Fibroblast of lung (primary cell): Measurements from ENCODE around the gene HSD17B13. TPM values are rescaled to one million over a fixed set of nuclear protein-coding genes. Genes with fewer than 3 reads are reported as not detected.

ENCODE experiments used
- DNase-seq, 2 donors: peaks; one replicate each; pipeline versions ENCODE4 v3.0.0 to v3.0.0-alpha.2; 2010; ENCODE audit warnings: low read depth in 2 of 2
- H2AFZ ChIP-seq: 2 replicates; pipeline ENCODE4 v1.5.1; 2012; ENCODE audit warnings: low read length, control low read depth, inconsistent platforms
- H3K27ac ChIP-seq: 2 replicates; pipeline ENCODE4 v1.5.1; 2011; ENCODE audit warnings: low read length, control low read depth; ENCODE audit not compliant: insufficient read depth
- H3K27me3 ChIP-seq: 2 replicates; pipeline ENCODE4 v1.5.1; 2011; ENCODE audit warnings: mild to moderate bottlenecking, low read length; ENCODE audit not compliant: control insufficient read depth, insufficient read depth
- H3K36me3 ChIP-seq: 2 replicates; pipeline ENCODE4 v1.5.1; 2011; ENCODE audit warnings: low read length; ENCODE audit not compliant: control insufficient read depth, insufficient read depth
- H3K4me1 ChIP-seq: 2 replicates; pipeline ENCODE4 v1.5.1; 2011; ENCODE audit warnings: low read length; ENCODE audit not compliant: control insufficient read depth, insufficient read depth; ENCODE audit errors: extremely low read depth
- H3K4me2 ChIP-seq: 2 replicates; pipeline ENCODE4 v1.5.1; 2011; ENCODE audit warnings: low read length, control low read depth; ENCODE audit not compliant: insufficient read depth; ENCODE audit errors: extremely low read depth
- H3K4me3 ChIP-seq, 4 experiments: fragments of 200-600 bp in 1 of 4; sonication (generic) in 1 of 4; replicated peaks in 1 of 4; 2 replicates each; pipeline ENCODE4 v1.5.1; 2011 to 2016; ENCODE audit warnings: low read length in 4 of 4, low read depth in 3 of 4, mild to moderate bottlenecking in 3 of 4, control low read depth in 2 of 4, inconsistent platforms in 1 of 4, mixed read lengths in 1 of 4; ENCODE audit not compliant: insufficient read depth in 1 of 4; ENCODE audit errors: control extremely low read depth in 1 of 4
- H3K79me2 ChIP-seq: 2 replicates; pipeline ENCODE4 v1.5.1; 2012; ENCODE audit warnings: mild to moderate bottlenecking, low read length, inconsistent platforms; ENCODE audit not compliant: control insufficient read depth, insufficient read depth
- H3K9ac ChIP-seq: 2 replicates; pipeline ENCODE4 v1.5.1; 2011; ENCODE audit warnings: mild to moderate bottlenecking, low read length, control low read depth; ENCODE audit not compliant: insufficient read depth
- H3K9me3 ChIP-seq: 2 replicates; pipeline ENCODE4 v1.5.1; 2012; ENCODE audit warnings: low read depth, low read length; ENCODE audit not compliant: control insufficient read depth, insufficient read depth
- H4K20me1 ChIP-seq: 2 replicates; pipeline ENCODE4 v1.5.1; 2011; ENCODE audit warnings: low read length; ENCODE audit not compliant: control insufficient read depth, insufficient read depth; ENCODE audit errors: extremely low read depth
- CTCF ChIP-seq, 2 donors: IDR thresholded peaks in 1 of 2; conservative IDR thresholded peaks in 1 of 2; 1 replicate in 1 of 2; 2 replicates in 1 of 2; pipeline ENCODE4 v1.5.1; 2011 to 2012; ENCODE audit warnings: low read length in 2 of 2, control low read depth in 1 of 2, inconsistent platforms in 1 of 2, low read depth in 1 of 2, mild to moderate bottlenecking in 1 of 2
- EZH2 ChIP-seq: IDR thresholded peaks from 2 replicates; pipeline ENCODE4 v1.5.1; 2012; ENCODE audit warnings: low read length, control low read depth, mild to moderate bottlenecking; ENCODE audit errors: missing control alignments
- polyA plus RNA-seq, 2 donors: library from polyadenylated mRNA; depleted of rRNA in 1 of 2; stranded (reverse) in 1 of 2; unstranded in 1 of 2; fragments of >200 nt; gene quantifications; 2 replicates each; pipeline ENCODE4 v1.2.1, GENCODE V29; 2011 to 2012; ENCODE audit warnings: missing spikeins in 1 of 2
- total RNA-seq: library from RNA; depleted of rRNA; stranded (reverse); fragments of >200 nt; gene quantifications from 2 replicates; pipeline ENCODE4 v1.2.1, GENCODE V29; 2014

HSD17B13 gene
- total and polyA plus RNA-seq, 2 donors (not counting 1 experiment from before 2014, with no cell fraction given): 0.11 to 0.17 TPM

- H3K27me3 ChIP-seq: no peaks in the 10 kb centered on the region
- H2AFZ ChIP-seq: no peak overlapping the region
- no peak for DNase-seq
- H3K4me3 ChIP-seq: no peak overlapping the region
- H3K79me2 ChIP-seq: no peaks in the 10 kb centered on the region
- no peaks in the 10 kb centered on the region for H3K36me3 ChIP-seq
- no peak overlapping the region for H3K9ac ChIP-seq
- no peak overlapping the region for H3K27ac ChIP-seq
- H3K9me3 ChIP-seq: no peaks in the 10 kb centered on the region
- H3K4me1 ChIP-seq: no peaks in the 10 kb centered on the region
- H4K20me1 ChIP-seq: no peaks in the 10 kb centered on the region
- no peak overlapping the region for H3K4me2 ChIP-seq
- TF ChIP-seq CTCF (conservative IDR thresholded peaks at IDR 0.05 in 1 of 2, IDR thresholded peaks at IDR 0.05 in 1 of 2; ENCODE audit: low read depth in 1 of 2, low read length in 2 of 2): no peak
- TF ChIP-seq EZH2: no peak
Measured at GRCh38 chr4:87309625-87310024, 13.1 kb downstream of the HSD17B13 start.

- Histone ChIP-seq H3K9ac (no peak overlapping the region), H3K9me3 (no peaks in the 10 kb centered on the region), H3K79me2 (no peaks in the 10 kb centered on the region), H3K4me2 (no peak overlapping the region), H4K20me1 (no peaks in the 10 kb centered on the region), H2AFZ (no peak overlapping the region), H3K36me3 (no peaks in the 10 kb centered on the region), H3K4me3 (no peak overlapping the region), H3K27ac (no peak overlapping the region), H3K27me3 (no peaks in the 10 kb centered on the region), H3K4me1 (no peaks in the 10 kb centered on the region)
- DNase-seq: no peak
- TF ChIP-seq EZH2 (no peak), CTCF (conservative IDR thresholded peaks at IDR 0.05 in 1 of 2, IDR thresholded peaks at IDR 0.05 in 1 of 2; ENCODE audit: low read depth in 1 of 2, low read length in 2 of 2) (no peak)
Measured at GRCh38 chr4:87306056-87306455, 16.6 kb downstream of the HSD17B13 start.

GRCh38 chr4:87305562-87305961 lies 17.1 kb downstream of the HSD17B13 start:
- Histone ChIP-seq H3K4me2 (no peak overlapping the region), H3K27ac (no peak overlapping the region), H3K9ac (no peak overlapping the region), H2AFZ (no peak overlapping the region), H3K79me2 (no peaks in the 10 kb centered on the region), H3K36me3 (no peaks in the 10 kb centered on the region), H4K20me1 (no peaks in the 10 kb centered on the region), H3K4me3 (no peak overlapping the region), H3K9me3 (no peaks in the 10 kb centered on the region), H3K4me1 (no peaks in the 10 kb centered on the region), H3K27me3 (no peaks in the 10 kb centered on the region)
- DNase-seq: no peak
- TF ChIP-seq CTCF (conservative IDR thresholded peaks at IDR 0.05 in 1 of 2, IDR thresholded peaks at IDR 0.05 in 1 of 2; ENCODE audit: low read depth in 1 of 2, low read length in 2 of 2): no peak
- no peak for TF ChIP-seq EZH2
